ENCODE measurements around the gene SMCO1.
"Not testable (repeated sequence)": the region's sequence is repeated elsewhere in the genome, so short reads cannot be mapped to it uniquely, and the experiment has no call there.

SMCO1 gene

GRCh38 chr3:196514913-196515621 is at the start of gene SMCO1:
Gene SMCO1 (minus strand): TSS chr3:196515346. CDS start chr3:196515209, 137 bp downstream.
- no peak for DNase-seq

- DNase-seq, result no peak
Observed at GRCh38 chr3:196563721-196564225, 48.6 kb upstream of the SMCO1 start.

GRCh38 chr3:196559826-196560225 is 44.7 kb upstream of the SMCO1 start:
- no peak for DNase-seq

GRCh38 chr3:196558476-196558875 is 43.3 kb upstream of the SMCO1 start:
- no peak for DNase-seq

GRCh38 chr3:196557236-196557635 is 42.1 kb upstream of the SMCO1 start:
- DNase-seq, result no peak

- DNase-seq, result no peak
Observed at GRCh38 chr3:196555295-196555694, 40.1 kb upstream of the SMCO1 start.

- no peak for DNase-seq
Observed at GRCh38 chr3:196554205-196554604, 39.1 kb upstream of the SMCO1 start.

- DNase-seq, result no peak
Observed at GRCh38 chr3:196553551-196553950, 38.4 kb upstream of the SMCO1 start.

GRCh38 chr3:196552253-196552652 is 37.1 kb upstream of the SMCO1 start:
- DNase-seq, result no peak

GRCh38 chr3:196550172-196550571 is 35.0 kb upstream of the SMCO1 start:
- DNase-seq, result not testable (repeated sequence)

- DNase-seq, result not testable (repeated sequence)
Observed at GRCh38 chr3:196549312-196549711, 34.2 kb upstream of the SMCO1 start.

- no peak for DNase-seq
Observed at GRCh38 chr3:196547067-196547466, 31.9 kb upstream of the SMCO1 start.

- DNase-seq, result no peak
Observed at GRCh38 chr3:196546537-196546936, 31.4 kb upstream of the SMCO1 start.

- no peak for DNase-seq
Observed at GRCh38 chr3:196544491-196544992, 29.4 kb upstream of the SMCO1 start.

GRCh38 chr3:196541684-196542445 is 26.7 kb upstream of the SMCO1 start:
- DNase-seq, result no peak

GRCh38 chr3:196537319-196537984 is 22.3 kb upstream of the SMCO1 start:
- no peak for DNase-seq

- no peak for DNase-seq
Observed at GRCh38 chr3:196533260-196533681, 18.1 kb upstream of the SMCO1 start.

GRCh38 chr3:196531418-196531817 is 16.3 kb upstream of the SMCO1 start:
- DNase-seq, result no peak

GRCh38 chr3:196528639-196529233 is 13.6 kb upstream of the SMCO1 start:
- no peak for DNase-seq

- no peak for DNase-seq
Observed at GRCh38 chr3:196525141-196525540, 10.0 kb upstream of the SMCO1 start.

GRCh38 chr3:196524527-196524926 is 9.4 kb upstream of the SMCO1 start:
- DNase-seq, result no peak

- no peak for DNase-seq
Observed at GRCh38 chr3:196523841-196524240, 8.7 kb upstream of the SMCO1 start.

- not testable (repeated sequence) for DNase-seq
Observed at GRCh38 chr3:196521291-196521690, 6.1 kb upstream of the SMCO1 start.
